OCI-LY3 (cell line): ENCODE results near the gene TXN2.

ENCODE experiments used
- H2AFZ ChIP-seq: fragments of 200-600, 300-600 bp; shearing (Covaris generic); 2 replicates; pipeline ENCODE4 v1.6.0; 2014; ENCODE audit warnings: antibody characterized with exemption, low read depth, low read length
- H3K27ac ChIP-seq: fragments of 200-600, 300-600 bp; sonication (generic); 2 replicates; pipeline ENCODE4 v1.5.1; 2014; ENCODE audit warnings: mild to moderate bottlenecking, low read length, moderate library complexity, mixed read lengths
- H3K27me3 ChIP-seq: fragments of 200-600, 300-600 bp; sonication (generic); 2 replicates; pipeline ENCODE4 v1.6.1; 2014; ENCODE audit warnings: low read depth, low read length, mixed read lengths
- H3K36me3 ChIP-seq: fragments of 200-600, 300-600 bp; sonication (generic); replicated peaks from 2 replicates; pipeline ENCODE3; 2014; ENCODE audit warnings: low read depth, low read length, mixed read lengths
- H3K4me1 ChIP-seq: fragments of 300-600, 200-600 bp; sonication (generic); 2 replicates; pipeline ENCODE4 v1.6.1; 2014; ENCODE audit warnings: low read length, mixed read lengths
- H3K4me2 ChIP-seq: fragments of 200-600, 300-600 bp; sonication (generic); 2 replicates; pipeline ENCODE4 v1.6.1; 2014; ENCODE audit warnings: low read length, mixed read lengths
- H3K4me3 ChIP-seq: fragments of 300-600, 200-600 bp; sonication (generic); 2 replicates; pipeline ENCODE4 v1.5.1; 2014; ENCODE audit warnings: antibody characterized with exemption, mild to moderate bottlenecking, low read length, moderate library complexity
- H3K79me2 ChIP-seq: fragments of 300-600, 200-600 bp; shearing (Covaris generic); 2 replicates; pipeline ENCODE4 v1.6.1; 2014; ENCODE audit warnings: mild to moderate bottlenecking, low read length, mixed read lengths
- H3K9ac ChIP-seq: fragments of 300-600, 200-600 bp; shearing (Covaris generic); 2 replicates; pipeline ENCODE4 v1.6.0; 2014; ENCODE audit warnings: mild to moderate bottlenecking, low read length, moderate library complexity
- H3K9me3 ChIP-seq: fragments of 200-600, 300-600 bp; shearing (Covaris generic); 2 replicates; pipeline ENCODE4 v1.6.1; 2014; ENCODE audit warnings: low read length, mixed read lengths; ENCODE audit not compliant: insufficient read depth
- H4K20me1 ChIP-seq: fragments of 200-600, 300-600 bp; sonication (generic); 2 replicates; pipeline ENCODE4 v1.6.1; 2016; ENCODE audit warnings: low read length, mixed read lengths; ENCODE audit not compliant: insufficient read depth
- CTCF ChIP-seq: fragments of 200-600, 300-600 bp; sonication (generic); IDR thresholded peaks from 2 replicates; pipeline ENCODE4 v1.5.1; 2014; ENCODE audit warnings: antibody characterized with exemption, low read length, low read depth
- EZH2phosphoT487 ChIP-seq: fragments of 200-600 bp; shearing (Covaris generic); IDR thresholded peaks from 2 replicates; pipeline ENCODE4 v1.6.1; 2018; ENCODE audit warnings: antibody characterized with exemption, mixed run types, low read depth

The TXN2 gene

GRCh38 chr22:36480941-36481392, 473 bp downstream of the TXN2 start:
- Histone ChIP-seq H3K27ac (peak overlapping the region; percentile 83), H3K9ac (peak overlapping the region; percentile 83), H2AFZ (peak overlapping the region; percentile 66), H4K20me1 (no peaks in the 10 kb centered on the region), H3K4me3 (peak overlapping the region; percentile 86), H3K4me1 (peaks cover 11% of the 10 kb centered on the region), H3K27me3 (no peaks in the 10 kb centered on the region), H3K4me2 (peak overlapping the region; percentile 91), H3K9me3 (no peaks in the 10 kb centered on the region), H3K79me2 (peaks cover 14% of the 10 kb centered on the region), H3K36me3 (peaks cover 22% of the 10 kb centered on the region)
- TF ChIP-seq EZH2phosphoT487 (no peak), CTCF (no peak)

GRCh38 chr22:36478966-36479365, 2.5 kb downstream of the TXN2 start:
- Histone ChIP-seq H3K79me2 (peaks cover 14% of the 10 kb centered on the region), H3K27me3 (no peaks in the 10 kb centered on the region), H3K4me1 (peaks cover 11% of the 10 kb centered on the region), H3K9ac (no peak overlapping the region), H3K36me3 (peaks cover 35% of the 10 kb centered on the region), H3K4me3 (no peak overlapping the region), H3K4me2 (no peak overlapping the region), H3K27ac (no peak overlapping the region), H2AFZ (no peak overlapping the region), H4K20me1 (no peaks in the 10 kb centered on the region), H3K9me3 (no peaks in the 10 kb centered on the region)
- TF ChIP-seq CTCF (no peak), EZH2phosphoT487 (no peak)

- Histone ChIP-seq H3K27ac (no peak overlapping the region), H2AFZ (no peak overlapping the region), H3K79me2 (peaks cover 4% of the 10 kb centered on the region), H3K27me3 (no peaks in the 10 kb centered on the region), H3K9ac (no peak overlapping the region), H3K36me3 (peaks cover 49% of the 10 kb centered on the region), H3K4me1 (peaks cover 3% of the 10 kb centered on the region), H4K20me1 (no peaks in the 10 kb centered on the region), H3K4me3 (no peak overlapping the region), H3K9me3 (no peaks in the 10 kb centered on the region), H3K4me2 (no peak overlapping the region)
- no peak for TF ChIP-seq EZH2phosphoT487
- no peak for TF ChIP-seq CTCF
Observed at GRCh38 chr22:36475341-36475740, 6.1 kb downstream of the TXN2 start.

GRCh38 chr22:36472689-36473088, 8.8 kb downstream of the TXN2 start:
- Histone ChIP-seq H3K9ac (no peak overlapping the region), H2AFZ (no peak overlapping the region), H3K9me3 (no peaks in the 10 kb centered on the region), H3K36me3 (peaks cover 41% of the 10 kb centered on the region), H3K4me3 (no peak overlapping the region), H3K79me2 (no peaks in the 10 kb centered on the region), H3K4me2 (no peak overlapping the region), H3K27me3 (no peaks in the 10 kb centered on the region), H3K27ac (no peak overlapping the region), H3K4me1 (no peaks in the 10 kb centered on the region), H4K20me1 (no peaks in the 10 kb centered on the region)
- TF ChIP-seq EZH2phosphoT487 (no peak), CTCF (no peak)
